Measurements from ENCODE around the gene NSD1. TPM values are rescaled to one million over a fixed set of nuclear protein-coding genes. Genes with fewer than 3 reads are reported as not detected.

Gene NSD1
- total and polyA plus RNA-seq, 2 of the 4 experiments (the other 2 are of a cell fraction), result 7.7 to 31.0 TPM

GRCh38 chr5:177233802-177234201 is 100.2 kb downstream of the NSD1 start:
- POLR2A ChIA-PET (ENCODE audit: unreplicated experiment), result interaction anchor here (0.6 kb wide), 1 partner anchor 39 kb away, joined by 4 read pairs; no protein-coding TSS in a partner anchor
- ATAC-seq (ENCODE audit: low read depth) (no peak), DNase-seq (peak; percentile 32)
- Histone ChIP-seq H4K8ac (ENCODE audit: low read depth in 2 of 2, low read length in 2 of 2) (no peak overlapping the region; a peak in 1 of 4 replicates), H2BK5ac (ENCODE audit: low read depth, low read length, poor library complexity, severe bottlenecking) (peak overlapping the region; percentile 48), H4K91ac (ENCODE audit: insufficient read depth, low read depth, low read length) (no peak overlapping the region), H2BK20ac (ENCODE audit: low read depth, low read length) (no peak overlapping the region), H3K9ac (ENCODE audit: low read depth, low read length) (no peak overlapping the region), H2BK15ac (ENCODE audit: low read depth, low read length) (no peak overlapping the region), H3K9me1 (ENCODE audit: insufficient read depth, low read length) (peaks cover 17% of the 10 kb centered on the region), H2AK5ac (ENCODE audit: low read depth, low read length) (0 out of 2 replicates have a peak overlapping the region, but pooled peaks have one; percentile 25), H2AFZ (replicated peaks; ENCODE audit: low read length, poor library complexity) (no peak overlapping the region), H3K23ac (ENCODE audit: low read depth, low read length) (0 out of 2 replicates have a peak overlapping the region, but pooled peaks have one; percentile 29), H3K79me1 (ENCODE audit: low read depth in 1 of 2, low read length in 2 of 2) (peaks cover 20 to 67% of the 10 kb centered on the region in 2 experiments), H3K18ac (ENCODE audit: low read depth, low read length) (no peak overlapping the region), H3K4ac (ENCODE audit: low read depth, low read length) (peak overlapping the region; percentile 53; the same call in 1 of the 2 replicates), H3K4me1 (ENCODE audit: control insufficient read depth, insufficient read depth, low read length) (peaks cover 14% of the 10 kb centered on the region), H3K27me3 (ENCODE audit: control insufficient read depth, insufficient read depth, low read length) (no peaks in the 10 kb centered on the region), H3K14ac (replicated peaks; ENCODE audit: low read depth, low read length) (no peak overlapping the region; the same call in 1 of the 2 replicates), H3K4me2 (ENCODE audit: low read depth, low read length) (no peak overlapping the region), H3K4me3 (ENCODE audit: insufficient read depth, low read depth, low read length) (no peak overlapping the region), H3K36me3 (ENCODE audit: control insufficient read depth, insufficient read depth, low read length) (peaks cover 11% of the 10 kb centered on the region), H2AK9ac (replicated peaks; ENCODE audit: low read depth, low read length, poor library complexity) (no peak overlapping the region), H4K5ac (ENCODE audit: low read depth, low read length) (no peak overlapping the region), H3K56ac (ENCODE audit: extremely low read depth, insufficient read depth, low read length) (no peak overlapping the region), H3K9me3 (ENCODE audit: control insufficient read depth, insufficient read depth, low read length) (no peaks in the 10 kb centered on the region), H4K20me1 (ENCODE audit: insufficient read depth, low read length) (peaks cover 14% of the 10 kb centered on the region; the same call in 1 of the 2 replicates), H2BK120ac (ENCODE audit: low read depth, low read length) (no peak overlapping the region), H3K27ac (ENCODE audit: insufficient read depth, low read length) (no peak overlapping the region)
- CTCF ChIA-PET, result no interaction called here
- dilution Hi-C loops (cut with HindIII; ENCODE audit: low sequenced_read_pairs, unreplicated experiment) (no loop called here), intact Hi-C loops (cut with micrococcal nuclease) (loop anchor here (5.0 kb wide), 1 partner anchor 42 kb away; no protein-coding TSS in a partner anchor), in situ Hi-C loops (cut with MboI; ENCODE audit: low sequenced_read_pairs) (no loop called here)
- BruUV-seq (replicated peaks), result no TSS peak
- no peak for TF ChIP-seq MXI1 (IDR thresholded peaks at IDR 0.05; ENCODE audit: borderline replicate concordance, low read depth, low read length)
- no peak for TF ChIP-seq MAFK (IDR thresholded peaks at IDR 0.05; ENCODE audit: low read depth, low read length)
- no peak for TF ChIP-seq SMC3 (IDR thresholded peaks at IDR 0.05; ENCODE audit: low read depth, low read length)
- TF ChIP-seq, protein P1, sequence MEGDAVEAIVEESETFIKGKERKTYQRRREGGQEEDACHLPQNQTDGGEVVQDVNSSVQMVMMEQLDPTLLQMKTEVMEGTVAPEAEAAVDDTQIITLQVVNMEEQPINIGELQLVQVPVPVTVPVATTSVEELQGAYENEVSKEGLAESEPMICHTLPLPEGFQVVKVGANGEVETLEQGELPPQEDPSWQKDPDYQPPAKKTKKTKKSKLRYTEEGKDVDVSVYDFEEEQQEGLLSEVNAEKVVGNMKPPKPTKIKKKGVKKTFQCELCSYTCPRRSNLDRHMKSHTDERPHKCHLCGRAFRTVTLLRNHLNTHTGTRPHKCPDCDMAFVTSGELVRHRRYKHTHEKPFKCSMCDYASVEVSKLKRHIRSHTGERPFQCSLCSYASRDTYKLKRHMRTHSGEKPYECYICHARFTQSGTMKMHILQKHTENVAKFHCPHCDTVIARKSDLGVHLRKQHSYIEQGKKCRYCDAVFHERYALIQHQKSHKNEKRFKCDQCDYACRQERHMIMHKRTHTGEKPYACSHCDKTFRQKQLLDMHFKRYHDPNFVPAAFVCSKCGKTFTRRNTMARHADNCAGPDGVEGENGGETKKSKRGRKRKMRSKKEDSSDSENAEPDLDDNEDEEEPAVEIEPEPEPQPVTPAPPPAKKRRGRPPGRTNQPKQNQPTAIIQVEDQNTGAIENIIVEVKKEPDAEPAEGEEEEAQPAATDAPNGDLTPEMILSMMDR (conservative IDR thresholded peaks at IDR 0.05; ENCODE audit: low read depth, low read length), result no peak
- no peak for TF ChIP-seq RCOR1 (IDR thresholded peaks at IDR 0.05; ENCODE audit: insufficient replicate concordance, low read length)
- TF ChIP-seq POLR2A (IDR thresholded peaks at IDR 0.05; ENCODE audit: low read depth, low read length), result no peak
- TF ChIP-seq, protein P2, sequence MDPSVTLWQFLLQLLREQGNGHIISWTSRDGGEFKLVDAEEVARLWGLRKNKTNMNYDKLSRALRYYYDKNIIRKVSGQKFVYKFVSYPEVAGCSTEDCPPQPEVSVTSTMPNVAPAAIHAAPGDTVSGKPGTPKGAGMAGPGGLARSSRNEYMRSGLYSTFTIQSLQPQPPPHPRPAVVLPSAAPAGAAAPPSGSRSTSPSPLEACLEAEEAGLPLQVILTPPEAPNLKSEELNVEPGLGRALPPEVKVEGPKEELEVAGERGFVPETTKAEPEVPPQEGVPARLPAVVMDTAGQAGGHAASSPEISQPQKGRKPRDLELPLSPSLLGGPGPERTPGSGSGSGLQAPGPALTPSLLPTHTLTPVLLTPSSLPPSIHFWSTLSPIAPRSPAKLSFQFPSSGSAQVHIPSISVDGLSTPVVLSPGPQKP (IDR thresholded peaks at IDR 0.05; ENCODE audit: borderline replicate concordance, low read depth, low read length), result no peak
- no peak for TF ChIP-seq RFX5 (IDR thresholded peaks at IDR 0.05; ENCODE audit: low read depth, low read length)
- TF ChIP-seq RAD21 (IDR thresholded peaks at IDR 0.05; ENCODE audit: low read length), result no peak
- TF ChIP-seq FOS (IDR thresholded peaks at IDR 0.05; ENCODE audit: low read depth, low read length), result no peak

Data from IMR-90 (cell line).